Ascending aorta (tissue), 2 donors: ENCODE measurements around the gene MAST1. TPM values are rescaled to one million over a fixed set of nuclear protein-coding genes. Genes with fewer than 3 reads are reported as not detected.

Experiments
- DNase-seq, 2 donors: peaks; one replicate each; pipeline ENCODE4 v3.0.0-alpha.2; 2019; ENCODE audit warnings: low spot score in 2 of 2
- H3K27ac ChIP-seq, 2 donors: fragments of 200-600 bp; sonication (generic); one replicate each; pipeline ENCODE4 v1.5.1; 2016 to 2017; ENCODE audit warnings: mild to moderate bottlenecking in 1 of 2
- H3K27me3 ChIP-seq: fragments of 200-600 bp; sonication (generic); one replicate; pipeline ENCODE4 v1.5.1; 2017
- H3K36me3 ChIP-seq, 2 donors: fragments of 200-600 bp; sonication (generic); one replicate each; pipeline ENCODE4 v1.5.1; 2016
- H3K4me1 ChIP-seq, 2 donors: fragments of 200-600 bp; sonication (generic); one replicate each; pipeline ENCODE4 v1.5.1; 2016 to 2017; ENCODE audit warnings: mild to moderate bottlenecking in 1 of 2
- H3K4me3 ChIP-seq, 2 donors: fragments of 200-600 bp; sonication (generic); one replicate each; pipeline ENCODE4 v1.5.1; 2016 to 2017; ENCODE audit warnings: mild to moderate bottlenecking in 1 of 2
- H3K9me3 ChIP-seq, 2 donors: fragments of 200-600 bp; sonication (generic); one replicate each; pipeline ENCODE4 v1.5.1; 2016
- CTCF ChIP-seq, 3 experiments: fragments of 200-600 bp in 2 of 3; fragments of 450-650 bp in 1 of 3; sonication (generic) in 2 of 3; IDR thresholded peaks; one replicate each; pipeline ENCODE4 v1.5.1; 2016 to 2019; ENCODE audit warnings: antibody characterized with exemption in 3 of 3, mild to moderate bottlenecking in 1 of 3, moderate library complexity in 1 of 3
- intact Hi-C: fragments of 100-400 bp; cut with DNase I; formaldehyde crosslinking; loops from one replicate; pipeline ENCODE4 v1.15.1; 2023
- total RNA-seq: library from RNA; depleted of rRNA; stranded (reverse); fragments of >200 nt; gene quantifications from one replicate; pipeline ENCODE4 v1.1.0, GENCODE V29; 2016

The MAST1 gene
- total RNA-seq, 1 donor from 2014 or later, result 2.0 TPM

GRCh38 chr19:12793290-12794195 is 44.8 kb upstream of the MAST1 start:
- no peak for TF ChIP-seq CTCF (IDR thresholded peaks at IDR 0.05)
- Histone ChIP-seq H3K4me3 (peak overlapping the region; percentile 83 to 90), H3K9me3 (no peaks in the 10 kb centered on the region), H3K4me1 (peaks cover 12 to 14% of the 10 kb centered on the region in 2 donors), H3K27me3 (no peaks in the 10 kb centered on the region), H3K36me3 (peaks cover 5 to 6% of the 10 kb centered on the region in 2 donors), H3K27ac (peak overlapping the region; percentile 95 to 96)
- peak; percentile 80 to 95 for DNase-seq
- intact Hi-C loops, result loop anchor here (5.0 to 10.0 kb wide), 3 partner anchors 154 to 1211 kb away; partner anchors contain the start of genes RAD23A and RFX1

GRCh38 chr19:12794196-12794941 is 43.9 kb upstream of the MAST1 start:
- DNase-seq, result no peak
- Histone ChIP-seq H3K27ac (peak overlapping the region; percentile 95 to 96), H3K4me1 (peaks cover 5 to 6% of the 10 kb centered on the region in 2 donors), H3K36me3 (peaks cover 5 to 8% of the 10 kb centered on the region in 2 donors), H3K27me3 (no peaks in the 10 kb centered on the region), H3K4me3 (peak overlapping the region; percentile 83 to 90), H3K9me3 (no peaks in the 10 kb centered on the region)
- no peak for TF ChIP-seq CTCF (IDR thresholded peaks at IDR 0.05)
- intact Hi-C loops, result loop anchor here (5.0 to 10.0 kb wide), 3 partner anchors 153 to 1210 kb away; partner anchors contain the start of genes RAD23A and RFX1

DNA sequence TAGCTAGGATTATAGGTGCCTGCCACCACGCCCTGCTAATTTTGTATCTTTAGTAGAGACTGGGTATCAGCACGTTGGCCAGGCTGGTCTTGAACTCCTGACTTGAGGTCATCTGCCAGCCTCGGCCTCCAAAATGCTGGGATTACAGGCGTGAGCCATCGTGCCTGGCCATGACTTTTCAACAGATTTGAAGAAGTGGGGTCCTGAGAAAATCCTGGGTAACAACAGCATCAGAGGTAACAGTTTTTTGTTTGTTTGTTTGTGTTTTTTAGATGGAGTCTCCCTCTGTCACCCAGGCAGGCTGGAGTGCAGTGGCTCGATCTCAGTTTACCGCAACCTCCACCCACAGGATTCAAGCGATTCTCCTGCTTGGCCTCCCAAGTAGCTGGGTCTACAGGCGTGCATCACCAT is 43.3 kb upstream of the MAST1 start:
- intact Hi-C loops, result loop anchor here (5.0 to 10.0 kb wide), 3 partner anchors 152 to 1210 kb away; partner anchors contain the start of genes RAD23A and RFX1
- H3K4me3 ChIP-seq, result peak overlapping the region in 1 of 2 donors; percentile 90

GRCh38 chr19:12796146-12797071 is 41.9 kb upstream of the MAST1 start:
- H3K27me3 ChIP-seq, result no peaks in the 10 kb centered on the region
- peak in 1 of 2 donors; percentile 86 for DNase-seq
- intact Hi-C loops, result loop anchor here (1.0 to 10.0 kb wide), 2 partner anchors 19 to 1208 kb away; partner anchors contain the start of gene RFX1
- H3K4me1 ChIP-seq, result peaks cover 10% of the 10 kb centered on the region in 2 donors
- peaks cover 5 to 15% of the 10 kb centered on the region in 2 donors for H3K36me3 ChIP-seq
- no peaks in the 10 kb centered on the region for H3K9me3 ChIP-seq
- H3K4me3 ChIP-seq, result no peak overlapping the region
- peak overlapping the region; percentile 41 to 65 for H3K27ac ChIP-seq
- peak; percentile 93 to 97 (median 94) for TF ChIP-seq CTCF (IDR thresholded peaks at IDR 0.05)

More for the DNA sequence above, 43.3 kb upstream of the MAST1 start:
- H3K27me3 ChIP-seq, result no peaks in the 10 kb centered on the region
- peak in 1 of 2 donors; percentile 78 for DNase-seq
- no peak for TF ChIP-seq CTCF (IDR thresholded peaks at IDR 0.05)
- no peaks in the 10 kb centered on the region for H3K9me3 ChIP-seq
- peaks cover 4 to 6% of the 10 kb centered on the region in 2 donors for H3K4me1 ChIP-seq
- peak overlapping the region; percentile 95 to 96 for H3K27ac ChIP-seq
- H3K36me3 ChIP-seq, result peaks cover 5 to 14% of the 10 kb centered on the region in 2 donors
